Fibroblast of lung (primary cell): ENCODE measurements around the gene PDE4D.

Source experiments
- EZH2 ChIP-seq: IDR thresholded peaks from 2 replicates; pipeline ENCODE4 v1.5.1; 2012; ENCODE audit warnings: low read length, control low read depth, mild to moderate bottlenecking; ENCODE audit errors: missing control alignments
- TF ChIP-seq, protein P1 (sequence below), 2 donors: IDR thresholded peaks in 1 of 2; conservative IDR thresholded peaks in 1 of 2; 1 replicate in 1 of 2; 2 replicates in 1 of 2; pipeline ENCODE4 v1.5.1; 2011 to 2012; ENCODE audit warnings: low read length in 2 of 2, control low read depth in 1 of 2, inconsistent platforms in 1 of 2, low read depth in 1 of 2, mild to moderate bottlenecking in 1 of 2

DNA sequence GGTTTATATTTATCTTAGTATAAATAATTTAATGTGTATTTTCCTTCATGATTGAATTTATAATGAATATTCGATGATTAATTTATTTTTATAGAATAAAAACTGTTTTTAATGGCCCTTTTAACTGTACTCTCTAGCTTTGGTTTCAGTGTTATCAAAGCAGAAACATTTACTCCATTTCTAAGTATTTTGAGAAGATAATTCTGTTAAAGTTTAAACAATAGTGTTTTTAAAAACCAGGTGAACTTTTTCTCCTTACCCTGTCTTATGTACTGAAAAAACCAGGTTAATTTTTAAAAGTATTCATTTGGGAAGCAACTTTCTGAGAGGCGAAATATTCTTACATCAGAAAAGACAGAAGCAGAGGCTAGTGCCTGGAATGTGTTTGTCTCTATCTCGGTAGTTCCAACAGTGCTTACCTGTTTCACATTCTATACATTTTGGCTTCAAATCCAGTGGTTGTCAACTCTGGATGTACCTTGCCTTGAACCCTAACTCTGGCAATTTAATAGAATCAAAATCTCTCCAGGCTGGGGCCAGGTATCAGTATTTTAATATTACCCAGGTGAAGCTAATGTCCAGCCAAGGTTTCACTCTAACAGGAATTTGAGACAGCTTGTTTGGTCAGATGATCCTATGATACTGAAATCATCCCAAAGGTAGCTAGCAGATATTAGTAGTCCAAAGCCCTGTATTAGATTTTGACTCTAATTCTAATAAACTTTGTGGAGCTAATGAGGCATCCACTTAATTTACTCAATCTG is 434.4 kb downstream of the PDE4D start:
- TF ChIP-seq EZH2, result no peak
- TF ChIP-seq, protein P1, sequence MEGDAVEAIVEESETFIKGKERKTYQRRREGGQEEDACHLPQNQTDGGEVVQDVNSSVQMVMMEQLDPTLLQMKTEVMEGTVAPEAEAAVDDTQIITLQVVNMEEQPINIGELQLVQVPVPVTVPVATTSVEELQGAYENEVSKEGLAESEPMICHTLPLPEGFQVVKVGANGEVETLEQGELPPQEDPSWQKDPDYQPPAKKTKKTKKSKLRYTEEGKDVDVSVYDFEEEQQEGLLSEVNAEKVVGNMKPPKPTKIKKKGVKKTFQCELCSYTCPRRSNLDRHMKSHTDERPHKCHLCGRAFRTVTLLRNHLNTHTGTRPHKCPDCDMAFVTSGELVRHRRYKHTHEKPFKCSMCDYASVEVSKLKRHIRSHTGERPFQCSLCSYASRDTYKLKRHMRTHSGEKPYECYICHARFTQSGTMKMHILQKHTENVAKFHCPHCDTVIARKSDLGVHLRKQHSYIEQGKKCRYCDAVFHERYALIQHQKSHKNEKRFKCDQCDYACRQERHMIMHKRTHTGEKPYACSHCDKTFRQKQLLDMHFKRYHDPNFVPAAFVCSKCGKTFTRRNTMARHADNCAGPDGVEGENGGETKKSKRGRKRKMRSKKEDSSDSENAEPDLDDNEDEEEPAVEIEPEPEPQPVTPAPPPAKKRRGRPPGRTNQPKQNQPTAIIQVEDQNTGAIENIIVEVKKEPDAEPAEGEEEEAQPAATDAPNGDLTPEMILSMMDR (conservative IDR thresholded peaks at IDR 0.05 in 1 of 2, IDR thresholded peaks at IDR 0.05 in 1 of 2; ENCODE audit: low read depth in 1 of 2, low read length in 2 of 2), result no peak
